C4-2B (cell line): ENCODE data around the gene PLA2G6.

ENCODE experiments used
- CTCF ChIP-seq: fragments of 450-650 bp; conservative IDR thresholded peaks from 2 replicates; pipeline ENCODE4 v1.5.1; 2017; ENCODE audit warnings: mild to moderate bottlenecking
- ZFX ChIP-seq: fragments of 450-650 bp; IDR thresholded peaks from 2 replicates; pipeline ENCODE4 v1.6.1; 2017

- TF ChIP-seq CTCF: no peak
- TF ChIP-seq ZFX: no peak
These were observed 23.9 kb upstream of the PLA2G6 start for GRCh38 chr22:38205261-38206128.
